ENCODE measurements around the gene ARIH2.

The ARIH2 gene

GRCh38 chr3:49021213-49021812 lies 102.7 kb downstream of the ARIH2 start:
- Histone ChIP-seq H2AFZ (ENCODE audit: low read depth, low read length) (peak overlapping the region; percentile 56; the same call in 1 of the 2 replicates), H3K27me3 (ENCODE audit: low read depth, low read length) (no peaks in the 10 kb centered on the region), H3K4me3 (ENCODE audit: low read length) (peak overlapping the region; percentile 88), H3K4me2 (ENCODE audit: low read length) (peak overlapping the region; percentile 79), H3K4me1 (ENCODE audit: low read length) (peaks cover 23% of the 10 kb centered on the region), H3K9ac (ENCODE audit: low read length) (peak overlapping the region; percentile 98), H3K27ac (ENCODE audit: low read length) (peak overlapping the region; percentile 88), H4K20me1 (ENCODE audit: insufficient read depth, low read length) (peaks cover 4% of the 10 kb centered on the region; the same call in 1 of the 2 replicates), H3K9me3 (ENCODE audit: insufficient read depth, low read length) (no peaks in the 10 kb centered on the region), H3K79me2 (ENCODE audit: low read length) (peaks cover 66% of the 10 kb centered on the region), H3K36me3 (replicated peaks; ENCODE audit: low read depth, low read length) (peaks cover 41% of the 10 kb centered on the region)
- no peak for TF ChIP-seq EZH2phosphoT487 (IDR thresholded peaks at IDR 0.05; ENCODE audit: low read depth)
- TF ChIP-seq CTCF (IDR thresholded peaks at IDR 0.05; ENCODE audit: low read depth, low read length) = no peak

GRCh38 chr3:49021813-49022687 lies 103.4 kb downstream of the ARIH2 start, which contains the start of gene NDUFAF3:
Gene NDUFAF3, plus strand, starts transcription at chr3:49022121. Its CDS starts 24 bp downstream, at chr3:49022145.
- Histone ChIP-seq H3K9ac (ENCODE audit: low read length) (peak within 1 kb of the TSS; percentile 98), H3K27ac (ENCODE audit: low read length) (peak within 1 kb of the TSS; percentile 88), H2AFZ (ENCODE audit: low read depth, low read length) (peak within 1 kb of the TSS; percentile 56; the same call in 1 of the 2 replicates), H3K27me3 (ENCODE audit: low read depth, low read length) (no peaks in the 10 kb centered on the region), H3K4me3 (ENCODE audit: low read length) (peak within 1 kb of the TSS; percentile 88), H3K36me3 (replicated peaks; ENCODE audit: low read depth, low read length) (peaks cover 45% of the 10 kb centered on the region), H3K4me1 (ENCODE audit: low read length) (peaks cover 23% of the 10 kb centered on the region), H3K9me3 (ENCODE audit: insufficient read depth, low read length) (no peaks in the 10 kb centered on the region), H4K20me1 (ENCODE audit: insufficient read depth, low read length) (peaks cover 4% of the 10 kb centered on the region; the same call in 1 of the 2 replicates), H3K4me2 (ENCODE audit: low read length) (peak within 1 kb of the TSS; percentile 95), H3K79me2 (ENCODE audit: low read length) (peaks cover 74% of the 10 kb centered on the region)
- no peak for TF ChIP-seq EZH2phosphoT487 (IDR thresholded peaks at IDR 0.05; ENCODE audit: low read depth)
- peak; percentile 89 for TF ChIP-seq CTCF (IDR thresholded peaks at IDR 0.05; ENCODE audit: low read depth, low read length)

GRCh38 chr3:49022688-49023171 lies 104.1 kb downstream of the ARIH2 start:
- Histone ChIP-seq H3K4me1 (ENCODE audit: low read length) (peaks cover 22% of the 10 kb centered on the region), H4K20me1 (ENCODE audit: insufficient read depth, low read length) (peaks cover 4% of the 10 kb centered on the region; the same call in 1 of the 2 replicates), H3K27me3 (ENCODE audit: low read depth, low read length) (no peaks in the 10 kb centered on the region), H3K79me2 (ENCODE audit: low read length) (peaks cover 81% of the 10 kb centered on the region), H3K36me3 (replicated peaks; ENCODE audit: low read depth, low read length) (peaks cover 52% of the 10 kb centered on the region), H2AFZ (ENCODE audit: low read depth, low read length) (no peak overlapping the region), H3K4me2 (ENCODE audit: low read length) (peak overlapping the region; percentile 95), H3K9me3 (ENCODE audit: insufficient read depth, low read length) (no peaks in the 10 kb centered on the region), H3K27ac (ENCODE audit: low read length) (peak overlapping the region; percentile 88), H3K4me3 (ENCODE audit: low read length) (peak overlapping the region; percentile 88), H3K9ac (ENCODE audit: low read length) (peak overlapping the region; percentile 98)
- TF ChIP-seq EZH2phosphoT487 (IDR thresholded peaks at IDR 0.05; ENCODE audit: low read depth) (no peak), CTCF (IDR thresholded peaks at IDR 0.05; ENCODE audit: low read depth, low read length) (no peak)

- Histone ChIP-seq H3K4me1 (ENCODE audit: low read length) (peaks cover 30% of the 10 kb centered on the region), H3K36me3 (replicated peaks; ENCODE audit: low read depth, low read length) (peaks cover 62% of the 10 kb centered on the region), H3K79me2 (ENCODE audit: low read length) (peaks cover 91% of the 10 kb centered on the region)
Measured at GRCh38 chr3:49023775-49024174, 105.1 kb downstream of the ARIH2 start.

More at GRCh38 chr3:49023775-49024174, 105.1 kb downstream of the ARIH2 start:
- Histone ChIP-seq H3K9ac (ENCODE audit: low read length) (no peak overlapping the region), H3K4me3 (ENCODE audit: low read length) (no peak overlapping the region), H2AFZ (ENCODE audit: low read depth, low read length) (no peak overlapping the region), H3K27ac (ENCODE audit: low read length) (no peak overlapping the region), H3K27me3 (ENCODE audit: low read depth, low read length) (no peaks in the 10 kb centered on the region), H3K9me3 (ENCODE audit: insufficient read depth, low read length) (no peaks in the 10 kb centered on the region), H3K4me2 (ENCODE audit: low read length) (no peak overlapping the region), H4K20me1 (ENCODE audit: insufficient read depth, low read length) (peaks cover 4% of the 10 kb centered on the region; the same call in 1 of the 2 replicates)
- TF ChIP-seq EZH2phosphoT487 (IDR thresholded peaks at IDR 0.05; ENCODE audit: low read depth) (no peak), CTCF (IDR thresholded peaks at IDR 0.05; ENCODE audit: low read depth, low read length) (no peak)
